Measurements from ENCODE around the gene AP2A1. TPM values are rescaled to one million over a fixed set of nuclear protein-coding genes. Genes with fewer than 3 reads are reported as not detected.

AP2A1 gene
- total and polyA plus RNA-seq, 2 donors (not counting 1 experiment from before 2014, with no cell fraction given): 64.2 to 95.0 TPM

Other genes starting within 250 kb of the AP2A1 start
- gene RCN3, start 239.0 kb upstream of the AP2A1 start, total RNA-seq: 87.8 and 162 TPM in 2 replicates
- 18.8 and 19.8 TPM in 2 replicates for gene RCN3, start 239.0 kb upstream of the AP2A1 start, polyA plus RNA-seq
- gene NOSIP, start 186.4 kb upstream of the AP2A1 start, total RNA-seq: 67.9 and 72.9 TPM in 2 replicates
- 41.2 and 53.5 TPM in 2 replicates for gene NOSIP, start 186.4 kb upstream of the AP2A1 start, polyA plus RNA-seq
- gene PRRG2, start 185.7 kb upstream of the AP2A1 start, total RNA-seq: 0.17 and 0.51 TPM in 2 replicates
- gene PRRG2, start 185.7 kb upstream of the AP2A1 start, polyA plus RNA-seq: 0.11 TPM in 1 of 2 replicates, not detected in the other
- 1.0 and 2.1 TPM in 2 replicates for gene PRR12, start 175.8 kb upstream of the AP2A1 start, total RNA-seq
- 0.40 and 0.69 TPM in 2 replicates for gene PRR12, start 175.8 kb upstream of the AP2A1 start, polyA plus RNA-seq
- 34.2 and 60.1 TPM in 2 replicates for gene RRAS, start 126.9 kb upstream of the AP2A1 start, total RNA-seq
- gene RRAS, start 126.9 kb upstream of the AP2A1 start, polyA plus RNA-seq: 92.6 and 129 TPM in 2 replicates
- gene SCAF1, start 124.8 kb upstream of the AP2A1 start, total RNA-seq: 7.4 and 11.9 TPM in 2 replicates
- gene SCAF1, start 124.8 kb upstream of the AP2A1 start, polyA plus RNA-seq: 8.7 and 15.5 TPM in 2 replicates
- 55.2 and 61.1 TPM in 2 replicates for gene IRF3, start 101.1 kb upstream of the AP2A1 start, total RNA-seq
- gene IRF3, start 101.1 kb upstream of the AP2A1 start, polyA plus RNA-seq: 22.0 TPM in 2 replicates
- gene BCL2L12, start 101.1 kb upstream of the AP2A1 start, total RNA-seq: 2.6 and 4.8 TPM in 2 replicates
- gene BCL2L12, start 101.1 kb upstream of the AP2A1 start, polyA plus RNA-seq: 5.0 and 9.8 TPM in 2 replicates
- gene PRMT1, start 89.7 kb upstream of the AP2A1 start, total RNA-seq: 261 and 298 TPM in 2 replicates
- 184 and 288 TPM in 2 replicates for gene PRMT1, start 89.7 kb upstream of the AP2A1 start, polyA plus RNA-seq
- 0.26 and 0.33 TPM in 2 replicates for gene ADM5, start 77.4 kb upstream of the AP2A1 start, total RNA-seq
- 0.06 and 0.15 TPM in 2 replicates for gene ADM5, start 77.4 kb upstream of the AP2A1 start, polyA plus RNA-seq
- 18.0 and 31.2 TPM in 2 replicates for gene CPT1C, start 75.9 kb upstream of the AP2A1 start, total RNA-seq
- 20.0 and 24.0 TPM in 2 replicates for gene CPT1C, start 75.9 kb upstream of the AP2A1 start, polyA plus RNA-seq
- gene TSKS, start 3.7 kb upstream of the AP2A1 start, total RNA-seq: 0.26 TPM in 1 of 2 replicates, not detected in the other
- 0.07 TPM in 1 of 2 replicates, not detected in the other for gene TSKS, start 3.7 kb upstream of the AP2A1 start, polyA plus RNA-seq
- gene FUZ, start 46.3 kb downstream of the AP2A1 start, total RNA-seq: 32.9 and 34.3 TPM in 2 replicates
- gene FUZ, start 46.3 kb downstream of the AP2A1 start, polyA plus RNA-seq: 8.4 and 11.4 TPM in 2 replicates
- 10.0 and 11.2 TPM in 2 replicates for gene MED25, start 51.3 kb downstream of the AP2A1 start, total RNA-seq
- gene MED25, start 51.3 kb downstream of the AP2A1 start, polyA plus RNA-seq: 20.2 and 28.6 TPM in 2 replicates
- 35.2 and 56.0 TPM in 2 replicates for gene PTOV1, start 84.2 kb downstream of the AP2A1 start, total RNA-seq
- gene PTOV1, start 84.2 kb downstream of the AP2A1 start, polyA plus RNA-seq: 41.1 and 48.0 TPM in 2 replicates
- 21.1 and 32.9 TPM in 2 replicates for gene PNKP, start 100.6 kb downstream of the AP2A1 start, total RNA-seq
- gene PNKP, start 100.6 kb downstream of the AP2A1 start, polyA plus RNA-seq: 11.0 and 17.0 TPM in 2 replicates
- 9.2 and 12.2 TPM in 2 replicates for gene AKT1S1, start 110.4 kb downstream of the AP2A1 start, total RNA-seq
- gene AKT1S1, start 110.4 kb downstream of the AP2A1 start, polyA plus RNA-seq: 37.4 and 51.3 TPM in 2 replicates
- gene TBC1D17, start 110.7 kb downstream of the AP2A1 start, total RNA-seq: 10.0 and 19.5 TPM in 2 replicates
- 32.5 and 34.2 TPM in 2 replicates for gene TBC1D17, start 110.7 kb downstream of the AP2A1 start, polyA plus RNA-seq
- 1.2 and 1.5 TPM in 2 replicates for gene IL4I1, start 129.9 kb downstream of the AP2A1 start, total RNA-seq
- 0.09 and 0.21 TPM in 2 replicates for gene IL4I1, start 129.9 kb downstream of the AP2A1 start, polyA plus RNA-seq
- gene ATF5, start 162.2 kb downstream of the AP2A1 start, total RNA-seq: 7.9 and 8.5 TPM in 2 replicates
- gene ATF5, start 162.2 kb downstream of the AP2A1 start, polyA plus RNA-seq: 7.4 and 21.0 TPM in 2 replicates
- 14.9 and 20.8 TPM in 2 replicates for gene NUP62, start 162.5 kb downstream of the AP2A1 start, total RNA-seq
- gene NUP62, start 162.5 kb downstream of the AP2A1 start, polyA plus RNA-seq: 8.9 and 17.0 TPM in 2 replicates
- gene SIGLEC11, start 194.2 kb downstream of the AP2A1 start, total RNA-seq: not detected in 2 replicates
- not detected in 2 replicates for gene SIGLEC11, start 194.2 kb downstream of the AP2A1 start, polyA plus RNA-seq

Data from fibroblast of lung (primary cell).